HFF-Myc (cell line): ENCODE data around the gene LTBP4.

Experiments
- DNase-seq: peaks from one replicate; pipeline ENCODE4 v3.0.0-alpha.2; 2011; ENCODE audit warnings: low read depth; ENCODE audit errors: extremely low read depth
- H3K4me3 ChIP-seq: replicated peaks from 2 replicates; pipeline ENCODE4 v1.5.1; 2011; ENCODE audit warnings: low read depth, mild to moderate bottlenecking, control low read depth, low read length
- CTCF ChIP-seq: IDR thresholded peaks from 2 replicates; pipeline ENCODE4 v1.5.1; 2012; ENCODE audit warnings: mild to moderate bottlenecking, low read depth, low read length, control low read depth; ENCODE audit errors: missing control alignments

Gene LTBP4

GRCh38 chr19:40666803-40667438 lies 65.8 kb downstream of the LTBP4 start:
- no peak overlapping the region for H3K4me3 ChIP-seq
- DNase-seq: no peak
- TF ChIP-seq CTCF: no peak

GRCh38 chr19:40667602-40668001 lies 66.4 kb downstream of the LTBP4 start:
- no peak overlapping the region for H3K4me3 ChIP-seq
- DNase-seq: no peak
- no peak for TF ChIP-seq CTCF

- no peak overlapping the region for H3K4me3 ChIP-seq
- TF ChIP-seq CTCF: no peak
- DNase-seq: no peak
Observed at GRCh38 chr19:40668991-40669614, 67.9 kb downstream of the LTBP4 start.

GRCh38 chr19:40671404-40671803 lies 70.2 kb downstream of the LTBP4 start:
- no peak for TF ChIP-seq CTCF
- DNase-seq: no peak
- H3K4me3 ChIP-seq: no peak overlapping the region

- no peak overlapping the region for H3K4me3 ChIP-seq
- TF ChIP-seq CTCF: no peak
Observed at GRCh38 chr19:40672038-40672437, 70.9 kb downstream of the LTBP4 start.

GRCh38 chr19:40672573-40673299 lies 71.6 kb downstream of the LTBP4 start:
- no peak overlapping the region for H3K4me3 ChIP-seq
- no peak for DNase-seq
- TF ChIP-seq CTCF: no peak

More at GRCh38 chr19:40672038-40672437, 70.9 kb downstream of the LTBP4 start:
- no peak for DNase-seq
